IMR-90 (cell line): ENCODE data around the gene SARS1. TPM values are rescaled to one million over a fixed set of nuclear protein-coding genes. Genes with fewer than 3 reads are reported as not detected.
"Not testable (repeated sequence)": the region's sequence is repeated elsewhere in the genome, so short reads cannot be mapped to it uniquely, and the experiment has no call there.

Source experiments
- ATAC-seq: fragments of 200-7000 bp; cut with Tn5 transposase; 2 replicates; pipeline ENCODE4 v1.9.1; 2020; ENCODE audit warnings: low read depth, mild to moderate bottlenecking, moderate library complexity
- BruUV-seq: library from RNA; stranded (reverse); fragments of 400-500 nt; replicated peaks from 2 replicates; lab custom pipeline; 2021; lab: Mats Ljungman, UMichigan
- CTCF ChIA-PET: fragments of 300-600 bp; formaldehyde crosslinking; extraction: SDS; loops from one replicate; lab custom pipeline; 2021; ENCODE audit warnings: antibody characterized with exemption; lab: Yijun Ruan, JAX
- POLR2A ChIA-PET: fragments of 300-600 bp; sonication (Branson Sonifier 250); formaldehyde crosslinking; loops from one replicate; lab custom pipeline; 2022; ENCODE audit warnings: antibody characterized with exemption; ENCODE audit not compliant: unreplicated experiment; lab: Charles Lee
- DNase-seq: peaks from one replicate; pipeline ENCODE4 v3.0.0; 2013
- H2AFZ ChIP-seq: replicated peaks from 2 replicates; pipeline ENCODE3; 2013; ENCODE audit warnings: low read length, mild to moderate bottlenecking; ENCODE audit not compliant: poor library complexity
- H2AK5ac ChIP-seq: 2 replicates; pipeline ENCODE4 v1.6.1; 2013; ENCODE audit warnings: low read depth, low read length, inconsistent platforms
- H2AK9ac ChIP-seq: replicated peaks from 2 replicates; pipeline ENCODE3; 2013; ENCODE audit warnings: mild to moderate bottlenecking, low read depth, low read length, moderate library complexity; ENCODE audit not compliant: poor library complexity
- H2BK120ac ChIP-seq: 2 replicates; pipeline ENCODE4 v1.6.1; 2013; ENCODE audit warnings: low read depth, low read length, inconsistent platforms
- H2BK15ac ChIP-seq: 3 replicates; pipeline ENCODE4 v1.6.1; 2013; ENCODE audit warnings: low read depth, low read length, inconsistent platforms
- H2BK20ac ChIP-seq: 2 replicates; pipeline ENCODE4 v1.6.1; 2013; ENCODE audit warnings: low read depth, mild to moderate bottlenecking, inconsistent platforms, low read length, moderate library complexity
- H2BK5ac ChIP-seq: 2 replicates; pipeline ENCODE4 v1.6.1; 2013; ENCODE audit warnings: mild to moderate bottlenecking, low read depth, low read length, inconsistent platforms; ENCODE audit not compliant: poor library complexity, severe bottlenecking
- H3K14ac ChIP-seq: replicated peaks from 2 replicates; pipeline ENCODE4 v1.6.1; 2013; ENCODE audit warnings: low read depth, low read length, inconsistent platforms
- H3K18ac ChIP-seq: 2 replicates; pipeline ENCODE4 v1.6.1; 2013; ENCODE audit warnings: low read depth, low read length, control low read depth
- H3K23ac ChIP-seq: 2 replicates; pipeline ENCODE4 v1.6.1; 2013; ENCODE audit warnings: low read depth, low read length, inconsistent platforms
- H3K27ac ChIP-seq: 2 replicates; pipeline ENCODE4 v1.5.1; 2013; ENCODE audit warnings: mild to moderate bottlenecking, control low read depth, low read length; ENCODE audit not compliant: insufficient read depth
- H3K27me3 ChIP-seq: 2 replicates; pipeline ENCODE4 v1.6.1; 2013; ENCODE audit warnings: low read length; ENCODE audit not compliant: control insufficient read depth, insufficient read depth
- H3K36me3 ChIP-seq: 2 replicates; pipeline ENCODE4 v1.6.1; 2013; ENCODE audit warnings: low read length, mixed read lengths; ENCODE audit not compliant: control insufficient read depth, insufficient read depth
- H3K4ac ChIP-seq: 2 replicates; pipeline ENCODE4 v1.6.1; 2013; ENCODE audit warnings: low read depth, low read length, inconsistent platforms
- H3K4me1 ChIP-seq: 2 replicates; pipeline ENCODE4 v1.6.1; 2013; ENCODE audit warnings: low read length, mixed read lengths; ENCODE audit not compliant: control insufficient read depth, insufficient read depth
- H3K4me2 ChIP-seq: 2 replicates; pipeline ENCODE4 v1.6.1; 2013; ENCODE audit warnings: low read depth, mild to moderate bottlenecking, control low read depth, low read length, moderate library complexity
- H3K4me3 ChIP-seq: 2 replicates; pipeline ENCODE4 v1.5.1; 2013; ENCODE audit warnings: low read depth, mild to moderate bottlenecking, control low read depth, low read length, moderate library complexity; ENCODE audit not compliant: insufficient read depth
- H3K56ac ChIP-seq: 2 replicates; pipeline ENCODE4 v1.6.1; 2013; ENCODE audit warnings: low read length, inconsistent platforms; ENCODE audit not compliant: insufficient read depth; ENCODE audit errors: extremely low read depth
- H3K79me1 ChIP-seq, 2 experiments: 2 replicates each; pipeline ENCODE4 v1.6.1; 2013; ENCODE audit warnings: low read length in 2 of 2, inconsistent platforms in 1 of 2, low read depth in 1 of 2
- H3K9ac ChIP-seq: 2 replicates; pipeline ENCODE4 v1.6.1; 2013; ENCODE audit warnings: low read depth, low read length, control low read depth
- H3K9me1 ChIP-seq: 2 replicates; pipeline ENCODE4 v1.6.1; 2013; ENCODE audit warnings: low read length, inconsistent platforms; ENCODE audit not compliant: insufficient read depth
- H3K9me3 ChIP-seq: 2 replicates; pipeline ENCODE4 v1.6.1; 2013; ENCODE audit warnings: low read length; ENCODE audit not compliant: control insufficient read depth, insufficient read depth
- H4K20me1 ChIP-seq: 2 replicates; pipeline ENCODE4 v1.6.1; 2013; ENCODE audit warnings: low read length, inconsistent platforms; ENCODE audit not compliant: insufficient read depth
- H4K5ac ChIP-seq: 2 replicates; pipeline ENCODE4 v1.6.1; 2013; ENCODE audit warnings: mild to moderate bottlenecking, low read depth, low read length, control low read depth
- H4K8ac ChIP-seq, 2 experiments: 2 replicates each; pipeline ENCODE4 v1.6.1; 2013; ENCODE audit warnings: low read depth in 2 of 2, low read length in 2 of 2, control low read depth in 1 of 2, inconsistent platforms in 1 of 2
- H4K91ac ChIP-seq: 2 replicates; pipeline ENCODE4 v1.6.1; 2013; ENCODE audit warnings: low read depth, low read length, inconsistent platforms; ENCODE audit not compliant: insufficient read depth
- WGBS, 2 experiments: methylation state at CpG; one replicate each; pipeline versions ENCODE4 v1.1.5 to v1.1.7; 2013; ENCODE audit warnings: missing lambda C conversion rate in 2 of 2; ENCODE audit not compliant: insufficient read length in 1 of 2; ENCODE audit errors: extremely low coverage in 2 of 2; 5-methylcytosine and 5-hydroxymethylcytosine counted together
- dilution Hi-C: fragments of 300-500 bp; cut with HindIII; formaldehyde crosslinking; loops from one replicate; pipeline ENCODE4 v1.14.3; 2018; ENCODE audit warnings: low sequenced_read_pairs; ENCODE audit not compliant: unreplicated experiment
- in situ Hi-C: fragments of 300-500 bp; cut with MboI; formaldehyde crosslinking; loops from 3 replicates; pipeline ENCODE4 v1.14.3; 2019; ENCODE audit warnings: low sequenced_read_pairs, inconsistent platforms, mixed read lengths
- intact Hi-C: fragments of 100-400 bp; cut with micrococcal nuclease; formaldehyde crosslinking; loops from 2 replicates; pipeline ENCODE4 v1.10.0; 2022
- polyA plus RNA-seq, 3 experiments: library from polyadenylated mRNA; depleted of rRNA; stranded (reverse); fragments of >200 nt; gene quantifications; 2 replicates each; pipeline ENCODE4 v1.2.3, GENCODE V29; 2012; ENCODE audit warnings: low replicate concordance in 1 of 3
- total RNA-seq: library from RNA; depleted of rRNA; stranded (reverse); fragments of >200 nt; gene quantifications from 2 replicates; pipeline ENCODE4 v1.2.3, GENCODE V29; 2012

The SARS1 gene
- total and polyA plus RNA-seq, 2 of the 4 experiments (the other 2 are of a cell fraction), result 231 to 348 TPM

DNA sequence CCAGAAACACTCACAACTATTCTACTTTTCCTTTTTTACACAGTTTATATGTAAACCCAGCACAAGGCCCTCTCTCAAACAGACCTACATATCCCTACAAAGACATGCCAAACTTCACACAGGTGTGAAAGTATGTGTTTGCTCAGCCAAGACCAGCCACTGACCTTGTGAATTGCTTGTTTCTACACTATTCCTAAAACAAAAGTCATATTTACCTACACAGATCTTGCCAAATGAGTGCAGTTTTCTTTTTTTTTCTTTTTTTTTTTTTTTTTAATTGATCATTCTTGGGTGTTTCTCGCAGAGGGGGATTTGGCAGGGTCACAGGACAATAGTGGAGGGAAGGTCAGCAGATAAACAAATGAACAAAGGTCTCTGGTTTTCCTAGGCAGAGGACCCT is 37.4 kb upstream of the SARS1 start:
- H2AK9ac ChIP-seq, H3K9me1 ChIP-seq, H3K4ac ChIP-seq, in situ Hi-C loops, H3K23ac ChIP-seq, H3K27me3 ChIP-seq, H2AFZ ChIP-seq, H3K27ac ChIP-seq, CTCF ChIA-PET, H2BK15ac ChIP-seq, H2AK5ac ChIP-seq, H2BK120ac ChIP-seq, H3K4me3 ChIP-seq, H4K8ac ChIP-seq, dilution Hi-C loops, POLR2A ChIA-PET, H3K14ac ChIP-seq, H3K56ac ChIP-seq, H3K79me1 ChIP-seq, H3K36me3 ChIP-seq, H3K4me1 ChIP-seq, H4K20me1 ChIP-seq, intact Hi-C loops, H3K9me3 ChIP-seq, H4K91ac ChIP-seq, H3K9ac ChIP-seq, H2BK20ac ChIP-seq, BruUV-seq, H2BK5ac ChIP-seq, H3K4me2 ChIP-seq, H4K5ac ChIP-seq, ATAC-seq, H3K18ac ChIP-seq, DNase-seq: not testable (repeated sequence)
- no CpG with 5 or more reads among the region's 1 CpG for WGBS, 2 experiments

DNA sequence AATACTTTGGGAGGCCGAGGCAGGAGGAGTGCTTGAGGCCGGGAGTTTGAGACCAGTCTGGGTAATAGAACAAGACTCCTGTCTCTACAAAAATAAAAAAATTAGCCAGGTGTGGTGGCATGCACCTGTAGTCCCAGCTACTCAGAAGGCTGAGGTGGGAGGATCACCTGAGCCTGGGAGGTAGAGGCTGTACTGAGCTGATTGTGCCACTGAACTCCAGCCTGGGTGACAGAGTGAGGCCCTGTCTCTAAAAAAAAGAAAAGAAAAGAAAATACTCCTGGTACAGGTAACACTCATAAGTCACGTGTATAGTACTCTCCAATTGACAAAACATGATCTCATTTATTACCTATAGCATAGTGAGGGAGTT is 33.0 kb upstream of the SARS1 start:
- H3K4ac ChIP-seq, in situ Hi-C loops, POLR2A ChIA-PET, H3K79me1 ChIP-seq, H3K9me3 ChIP-seq, H2BK5ac ChIP-seq, H4K5ac ChIP-seq, H3K36me3 ChIP-seq, H4K8ac ChIP-seq, H3K4me2 ChIP-seq, H3K14ac ChIP-seq, H3K9ac ChIP-seq, H2AK9ac ChIP-seq, H2BK15ac ChIP-seq, H3K4me3 ChIP-seq, BruUV-seq, H2AFZ ChIP-seq, H3K18ac ChIP-seq, H3K4me1 ChIP-seq, H3K23ac ChIP-seq, H3K56ac ChIP-seq, H4K20me1 ChIP-seq, dilution Hi-C loops, intact Hi-C loops, H2BK120ac ChIP-seq, ATAC-seq, DNase-seq, H3K9me1 ChIP-seq, H2AK5ac ChIP-seq, H2BK20ac ChIP-seq, H4K91ac ChIP-seq, H3K27me3 ChIP-seq: not testable (repeated sequence)
- peak overlapping the region; percentile 7; the same call in 1 of the 2 replicates for H3K27ac ChIP-seq
- WGBS, 2 experiments, result no CpG with 5 or more reads among the region's 3 CpGs
- CTCF ChIA-PET, result interaction anchor here (0.9 kb wide), 1 partner anchor 11 kb away, joined by 3 read pairs; no protein-coding TSS in a partner anchor
